IMR-90 (cell line): ENCODE results near the gene TCF12. TPM values are rescaled to one million over a fixed set of nuclear protein-coding genes. Genes with fewer than 3 reads are reported as not detected.
A peak's percentile ranks its signal among the peaks of the same experiment; 100 is the strongest.

ENCODE experiments used
- ATAC-seq: fragments of 200-7000 bp; cut with Tn5 transposase; 2 replicates; pipeline ENCODE4 v1.9.1; 2020; ENCODE audit warnings: low read depth, mild to moderate bottlenecking, moderate library complexity
- BruUV-seq: library from RNA; stranded (reverse); fragments of 400-500 nt; replicated peaks from 2 replicates; lab custom pipeline; 2021; lab: Mats Ljungman, UMichigan
- CTCF ChIA-PET: fragments of 300-600 bp; formaldehyde crosslinking; extraction: SDS; loops from one replicate; lab custom pipeline; 2021; ENCODE audit warnings: antibody characterized with exemption; lab: Yijun Ruan, JAX
- POLR2A ChIA-PET: fragments of 300-600 bp; sonication (Branson Sonifier 250); formaldehyde crosslinking; loops from one replicate; lab custom pipeline; 2022; ENCODE audit warnings: antibody characterized with exemption; ENCODE audit not compliant: unreplicated experiment; lab: Charles Lee
- DNase-seq: peaks from one replicate; pipeline ENCODE4 v3.0.0; 2013
- H2AFZ ChIP-seq: replicated peaks from 2 replicates; pipeline ENCODE3; 2013; ENCODE audit warnings: low read length, mild to moderate bottlenecking; ENCODE audit not compliant: poor library complexity
- H2AK5ac ChIP-seq: 2 replicates; pipeline ENCODE4 v1.6.1; 2013; ENCODE audit warnings: low read depth, low read length, inconsistent platforms
- H2AK9ac ChIP-seq: replicated peaks from 2 replicates; pipeline ENCODE3; 2013; ENCODE audit warnings: mild to moderate bottlenecking, low read depth, low read length, moderate library complexity; ENCODE audit not compliant: poor library complexity
- H2BK120ac ChIP-seq: 2 replicates; pipeline ENCODE4 v1.6.1; 2013; ENCODE audit warnings: low read depth, low read length, inconsistent platforms
- H2BK15ac ChIP-seq: 3 replicates; pipeline ENCODE4 v1.6.1; 2013; ENCODE audit warnings: low read depth, low read length, inconsistent platforms
- H2BK20ac ChIP-seq: 2 replicates; pipeline ENCODE4 v1.6.1; 2013; ENCODE audit warnings: low read depth, mild to moderate bottlenecking, inconsistent platforms, low read length, moderate library complexity
- H2BK5ac ChIP-seq: 2 replicates; pipeline ENCODE4 v1.6.1; 2013; ENCODE audit warnings: mild to moderate bottlenecking, low read depth, low read length, inconsistent platforms; ENCODE audit not compliant: poor library complexity, severe bottlenecking
- H3K14ac ChIP-seq: replicated peaks from 2 replicates; pipeline ENCODE4 v1.6.1; 2013; ENCODE audit warnings: low read depth, low read length, inconsistent platforms
- H3K18ac ChIP-seq: 2 replicates; pipeline ENCODE4 v1.6.1; 2013; ENCODE audit warnings: low read depth, low read length, control low read depth
- H3K23ac ChIP-seq: 2 replicates; pipeline ENCODE4 v1.6.1; 2013; ENCODE audit warnings: low read depth, low read length, inconsistent platforms
- H3K27ac ChIP-seq: 2 replicates; pipeline ENCODE4 v1.5.1; 2013; ENCODE audit warnings: mild to moderate bottlenecking, control low read depth, low read length; ENCODE audit not compliant: insufficient read depth
- H3K27me3 ChIP-seq: 2 replicates; pipeline ENCODE4 v1.6.1; 2013; ENCODE audit warnings: low read length; ENCODE audit not compliant: control insufficient read depth, insufficient read depth
- H3K36me3 ChIP-seq: 2 replicates; pipeline ENCODE4 v1.6.1; 2013; ENCODE audit warnings: low read length, mixed read lengths; ENCODE audit not compliant: control insufficient read depth, insufficient read depth
- H3K4ac ChIP-seq: 2 replicates; pipeline ENCODE4 v1.6.1; 2013; ENCODE audit warnings: low read depth, low read length, inconsistent platforms
- H3K4me1 ChIP-seq: 2 replicates; pipeline ENCODE4 v1.6.1; 2013; ENCODE audit warnings: low read length, mixed read lengths; ENCODE audit not compliant: control insufficient read depth, insufficient read depth
- H3K4me2 ChIP-seq: 2 replicates; pipeline ENCODE4 v1.6.1; 2013; ENCODE audit warnings: low read depth, mild to moderate bottlenecking, control low read depth, low read length, moderate library complexity
- H3K4me3 ChIP-seq: 2 replicates; pipeline ENCODE4 v1.5.1; 2013; ENCODE audit warnings: low read depth, mild to moderate bottlenecking, control low read depth, low read length, moderate library complexity; ENCODE audit not compliant: insufficient read depth
- H3K56ac ChIP-seq: 2 replicates; pipeline ENCODE4 v1.6.1; 2013; ENCODE audit warnings: low read length, inconsistent platforms; ENCODE audit not compliant: insufficient read depth; ENCODE audit errors: extremely low read depth
- H3K79me1 ChIP-seq, 2 experiments: 2 replicates each; pipeline ENCODE4 v1.6.1; 2013; ENCODE audit warnings: low read length in 2 of 2, inconsistent platforms in 1 of 2, low read depth in 1 of 2
- H3K9ac ChIP-seq: 2 replicates; pipeline ENCODE4 v1.6.1; 2013; ENCODE audit warnings: low read depth, low read length, control low read depth
- H3K9me1 ChIP-seq: 2 replicates; pipeline ENCODE4 v1.6.1; 2013; ENCODE audit warnings: low read length, inconsistent platforms; ENCODE audit not compliant: insufficient read depth
- H3K9me3 ChIP-seq: 2 replicates; pipeline ENCODE4 v1.6.1; 2013; ENCODE audit warnings: low read length; ENCODE audit not compliant: control insufficient read depth, insufficient read depth
- H4K20me1 ChIP-seq: 2 replicates; pipeline ENCODE4 v1.6.1; 2013; ENCODE audit warnings: low read length, inconsistent platforms; ENCODE audit not compliant: insufficient read depth
- H4K5ac ChIP-seq: 2 replicates; pipeline ENCODE4 v1.6.1; 2013; ENCODE audit warnings: mild to moderate bottlenecking, low read depth, low read length, control low read depth
- H4K8ac ChIP-seq, 2 experiments: 2 replicates each; pipeline ENCODE4 v1.6.1; 2013; ENCODE audit warnings: low read depth in 2 of 2, low read length in 2 of 2, control low read depth in 1 of 2, inconsistent platforms in 1 of 2
- H4K91ac ChIP-seq: 2 replicates; pipeline ENCODE4 v1.6.1; 2013; ENCODE audit warnings: low read depth, low read length, inconsistent platforms; ENCODE audit not compliant: insufficient read depth
- BHLHE40 ChIP-seq: fragments of 150-350 bp; IDR thresholded peaks from 2 replicates; pipeline ENCODE4 v1.6.1; 2016; ENCODE audit warnings: mild to moderate bottlenecking, low read depth, low read length
- CHD1 ChIP-seq: IDR thresholded peaks from 2 replicates; pipeline ENCODE4 v1.6.1; 2012; ENCODE audit warnings: low read depth, low read length, improper control_type of control experiment
- FOS ChIP-seq: fragments of 150-350 bp; IDR thresholded peaks from 2 replicates; pipeline ENCODE4 v1.6.1; 2016; ENCODE audit warnings: low read depth, low read length
- MAZ ChIP-seq: IDR thresholded peaks from 2 replicates; pipeline ENCODE4 v1.6.1; 2012; ENCODE audit warnings: low read depth, mild to moderate bottlenecking, low read length, improper control_type of control experiment, moderate library complexity, borderline replicate concordance
- RAD21 ChIP-seq: IDR thresholded peaks from 2 replicates; pipeline ENCODE4 v1.6.1; 2012; ENCODE audit warnings: low read length, improper control_type of control experiment
- RCOR1 ChIP-seq: IDR thresholded peaks from 2 replicates; pipeline ENCODE4 v1.6.1; 2012; ENCODE audit warnings: mild to moderate bottlenecking, low read length, improper control_type of control experiment; ENCODE audit not compliant: insufficient replicate concordance
- dilution Hi-C: fragments of 300-500 bp; cut with HindIII; formaldehyde crosslinking; loops from one replicate; pipeline ENCODE4 v1.14.3; 2018; ENCODE audit warnings: low sequenced_read_pairs; ENCODE audit not compliant: unreplicated experiment
- in situ Hi-C: fragments of 300-500 bp; cut with MboI; formaldehyde crosslinking; loops from 3 replicates; pipeline ENCODE4 v1.14.3; 2019; ENCODE audit warnings: low sequenced_read_pairs, inconsistent platforms, mixed read lengths
- intact Hi-C: fragments of 100-400 bp; cut with micrococcal nuclease; formaldehyde crosslinking; loops from 2 replicates; pipeline ENCODE4 v1.10.0; 2022
- polyA plus RNA-seq, 3 experiments: library from polyadenylated mRNA; depleted of rRNA; stranded (reverse); fragments of >200 nt; gene quantifications; 2 replicates each; pipeline ENCODE4 v1.2.3, GENCODE V29; 2012; ENCODE audit warnings: low replicate concordance in 1 of 3
- total RNA-seq: library from RNA; depleted of rRNA; stranded (reverse); fragments of >200 nt; gene quantifications from 2 replicates; pipeline ENCODE4 v1.2.3, GENCODE V29; 2012
- TF ChIP-seq, protein P1 (sequence below): fragments of 150-350 bp; IDR thresholded peaks from 2 replicates; pipeline ENCODE4 v1.6.1; 2016; ENCODE audit warnings: low read depth, mild to moderate bottlenecking, low read length, moderate library complexity, borderline replicate concordance

The TCF12 gene
- total and polyA plus RNA-seq, 2 of the 4 experiments (the other 2 are of a cell fraction): 79.4 to 160 TPM

DNA sequence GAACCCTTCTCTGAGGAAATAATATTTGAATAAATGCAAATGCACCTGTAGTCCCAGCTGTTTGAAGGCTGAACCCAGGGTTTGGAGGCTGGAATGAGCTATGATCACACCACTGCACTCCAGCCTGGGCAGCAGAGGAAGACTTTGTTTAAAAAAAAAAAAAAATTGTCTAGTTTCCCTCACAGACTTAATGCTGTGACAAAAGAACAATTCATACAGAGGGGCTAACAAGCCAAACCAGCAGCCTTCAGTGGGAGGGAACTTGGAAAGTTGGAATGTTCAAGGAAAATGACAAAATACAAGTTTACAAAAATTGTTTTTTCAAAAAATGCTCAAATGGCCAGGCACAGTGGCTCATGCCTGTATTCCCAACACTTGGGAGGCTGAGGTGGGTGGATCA, 229.8 kb downstream of the TCF12 start:
- no peak overlapping the region for H2BK15ac ChIP-seq
- POLR2A ChIA-PET: no interaction called here

More for the DNA sequence above, 229.8 kb downstream of the TCF12 start:
- Histone ChIP-seq H3K36me3 (peaks cover 3% of the 10 kb centered on the region; the same call in 1 of the 2 replicates), H4K5ac (no peak overlapping the region), H2BK120ac (peak overlapping the region; percentile 46), H3K56ac (no peak overlapping the region; the same call in 1 of the 2 replicates), H4K20me1 (no peaks in the 10 kb centered on the region; the same call in 1 of the 2 replicates), H3K79me1 (peaks cover 25 to 53% of the 10 kb centered on the region in 2 experiments), H3K4me3 (no peak overlapping the region), H3K9ac (no peak overlapping the region), H4K91ac (peak overlapping the region; percentile 46; the same call in 1 of the 2 replicates), H3K18ac (peak overlapping the region; percentile 74), H3K4me1 (peaks cover 25% of the 10 kb centered on the region), H3K27ac (no peak overlapping the region; the same call in 1 of the 2 replicates), H2AFZ (no peak overlapping the region), H3K9me1 (peaks cover 10% of the 10 kb centered on the region; the same call in 1 of the 2 replicates), H2BK5ac (peak overlapping the region; percentile 92), H3K4ac (peak overlapping the region; percentile 59), H3K27me3 (no peaks in the 10 kb centered on the region), H3K14ac (0 out of 2 replicates have a peak overlapping the region, but pooled peaks have one; percentile 19), H2BK20ac (peak overlapping the region; percentile 28; the same call in 1 of the 2 replicates), H2AK5ac (no peak overlapping the region; the same call in 1 of the 2 replicates), H4K8ac (peak overlapping the region; percentile 35 to 47; a peak in 1 of 4 replicates), H3K4me2 (no peak overlapping the region), H3K9me3 (peaks cover 9% of the 10 kb centered on the region), H2AK9ac (no peak overlapping the region), H3K23ac (peak overlapping the region; percentile 61; the same call in 1 of the 2 replicates)
- CTCF ChIA-PET: interaction anchor here (0.7 kb wide), 1 partner anchor 1210 kb away, joined by 3 read pairs; no protein-coding TSS in a partner anchor
- dilution Hi-C loops (loop anchor here (25.0 kb wide), 1 partner anchor 661 kb away; no protein-coding TSS in a partner anchor), intact Hi-C loops (loop anchor here (5.0 kb wide), 1 partner anchor 656 kb away; no protein-coding TSS in a partner anchor), in situ Hi-C loops (loop anchor here (5.0 to 10.0 kb wide), 2 partner anchors 64 to 387 kb away; no protein-coding TSS in a partner anchor)
- no peak for DNase-seq
- TF ChIP-seq FOS: no peak
- TF ChIP-seq RAD21: no peak
- no peak for TF ChIP-seq RCOR1
- no peak for TF ChIP-seq BHLHE40
- TF ChIP-seq MAZ: no peak
- TF ChIP-seq CHD1: no peak
- TF ChIP-seq, protein P1, sequence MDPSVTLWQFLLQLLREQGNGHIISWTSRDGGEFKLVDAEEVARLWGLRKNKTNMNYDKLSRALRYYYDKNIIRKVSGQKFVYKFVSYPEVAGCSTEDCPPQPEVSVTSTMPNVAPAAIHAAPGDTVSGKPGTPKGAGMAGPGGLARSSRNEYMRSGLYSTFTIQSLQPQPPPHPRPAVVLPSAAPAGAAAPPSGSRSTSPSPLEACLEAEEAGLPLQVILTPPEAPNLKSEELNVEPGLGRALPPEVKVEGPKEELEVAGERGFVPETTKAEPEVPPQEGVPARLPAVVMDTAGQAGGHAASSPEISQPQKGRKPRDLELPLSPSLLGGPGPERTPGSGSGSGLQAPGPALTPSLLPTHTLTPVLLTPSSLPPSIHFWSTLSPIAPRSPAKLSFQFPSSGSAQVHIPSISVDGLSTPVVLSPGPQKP: no peak
- no TSS peak for BruUV-seq
- no peak for ATAC-seq
